K562 (cell line): Measurements from ENCODE around the gene MORF4L1. TPM values are rescaled to one million over a fixed set of nuclear protein-coding genes. Genes with fewer than 3 reads are reported as not detected.

Experiments
- BACH1 ChIP-seq: fragments of 200-800 bp; sonication (Bioruptor generic); IDR thresholded peaks from 2 replicates; pipeline ENCODE4 v1.6.1; 2016; ENCODE audit warnings: missing genetic modification characterization, missing compliant biosample characterization
- CHCHD3 ChIP-seq: fragments of 250-450 bp; sonication (Bioruptor Pico); IDR thresholded peaks from 2 replicates; pipeline ENCODE4 v2.1.2; 2022; ENCODE audit warnings: mild to moderate bottlenecking
- EP400 ChIP-seq: fragments of 450-650 bp; IDR thresholded peaks from 2 replicates; pipeline ENCODE4 v1.6.1; 2017; ENCODE audit warnings: antibody characterized with exemption, mild to moderate bottlenecking, moderate library complexity
- FOXJ2 ChIP-seq: fragments of 200-800 bp; sonication (Bioruptor generic); IDR thresholded peaks from 2 replicates; pipeline ENCODE4 v1.6.1; 2016; ENCODE audit warnings: missing genetic modification characterization, missing compliant biosample characterization
- HIVEP1 ChIP-seq: fragments of 250-450 bp; sonication (Bioruptor Pico); IDR thresholded peaks from 2 replicates; pipeline ENCODE4 v1.4.0; 2020; ENCODE audit warnings: mild to moderate bottlenecking
- KAT8 ChIP-seq: fragments of 450-650 bp; IDR thresholded peaks from 2 replicates; pipeline ENCODE4 v1.6.1; 2016; ENCODE audit warnings: low read depth, mild to moderate bottlenecking
- KLF16 ChIP-seq: IDR thresholded peaks from 2 replicates; pipeline ENCODE4 v1.6.1; 2016; ENCODE audit warnings: antibody characterized with exemption
- L3MBTL2 ChIP-seq: fragments of 450-650 bp; IDR thresholded peaks from 2 replicates; pipeline ENCODE4 v1.6.1; 2016; ENCODE audit warnings: mild to moderate bottlenecking, moderate library complexity
- MBD1 ChIP-seq: fragments of 250-450 bp; sonication (Bioruptor Pico); IDR thresholded peaks from 2 replicates; pipeline ENCODE4 v1.8.0; 2022; ENCODE audit warnings: inconsistent platforms
- MCM3 ChIP-seq: fragments of 450-650 bp; IDR thresholded peaks from 2 replicates; pipeline ENCODE4 v1.6.1; 2016
- NR2C1 ChIP-seq, 2 experiments: fragments of 450-650 bp; IDR thresholded peaks; 2 replicates each; pipeline ENCODE4 v1.6.1; 2017; ENCODE audit warnings: mild to moderate bottlenecking in 2 of 2, antibody characterized with exemption in 1 of 2, inconsistent platforms in 1 of 2, missing compliant biosample characterization in 1 of 2, missing genetic modification characterization in 1 of 2
- POLR2G ChIP-seq: fragments of 200-400 bp; formaldehyde crosslinking; IDR thresholded peaks from 2 replicates; pipeline ENCODE4 v1.6.1; 2017; ENCODE audit warnings: low read depth, mild to moderate bottlenecking, antibody characterized with exemption, low read length, moderate library complexity
- PRMT5 ChIP-seq: sonication (generic); formaldehyde crosslinking; IDR thresholded peaks from 2 replicates; pipeline ENCODE4 v1.5.0; 2020; ENCODE audit warnings: missing genetic modification reagents
- RERE ChIP-seq: sonication (generic); formaldehyde crosslinking; IDR thresholded peaks from 2 replicates; pipeline ENCODE4 v1.8.0; 2023; ENCODE audit warnings: missing genetic modification reagents, mild to moderate bottlenecking, borderline replicate concordance
- SNAPC5 ChIP-seq: fragments of 250-450 bp; sonication (Bioruptor Pico); IDR thresholded peaks from 2 replicates; pipeline ENCODE4 v1.8.0; 2021; ENCODE audit warnings: moderate library complexity, mild to moderate bottlenecking, inconsistent platforms
- TEAD2 ChIP-seq: fragments of 450-650 bp; IDR thresholded peaks from 2 replicates; pipeline ENCODE4 v1.6.1; 2016; ENCODE audit warnings: missing genetic modification characterization, control low read depth, missing compliant biosample characterization
- TEAD4 ChIP-seq, 2 experiments: sonication (generic) in 1 of 2; formaldehyde crosslinking in 1 of 2; IDR thresholded peaks; 2 replicates each; pipeline versions ENCODE4 v1.6.1 to v1.8.0; 2012 to 2022; ENCODE audit warnings: borderline replicate concordance in 1 of 2, inconsistent platforms in 1 of 2, low read length in 1 of 2, mild to moderate bottlenecking in 1 of 2, missing genetic modification reagents in 1 of 2
- XRCC5 ChIP-seq: fragments of 200-400 bp; formaldehyde crosslinking; IDR thresholded peaks from 2 replicates; pipeline ENCODE4 v1.6.1; 2017; ENCODE audit warnings: low read depth, mild to moderate bottlenecking, low read length
- ZC3H11A ChIP-seq: IDR thresholded peaks from 2 replicates; pipeline ENCODE4 v1.6.1; 2012; ENCODE audit warnings: low read depth, low read length, improper control_type of control experiment
- ZNF121 ChIP-seq: sonication (generic); formaldehyde crosslinking; conservative IDR thresholded peaks from 2 replicates; pipeline ENCODE4 v1.8.0; 2022; ENCODE audit warnings: missing genetic modification reagents
- ZNF253 ChIP-seq: fragments of 250-450 bp; sonication (Bioruptor Pico); conservative IDR thresholded peaks from 2 replicates; pipeline ENCODE4 v1.6.1; 2021; ENCODE audit warnings: mild to moderate bottlenecking
- ZNF584 ChIP-seq: fragments of 200-800 bp; sonication (Bioruptor generic); IDR thresholded peaks from 2 replicates; pipeline ENCODE4 v1.6.1; 2016; ENCODE audit warnings: low read depth, mild to moderate bottlenecking, missing genetic modification characterization, missing compliant biosample characterization
- polyA plus RNA-seq, 8 experiments: library from polyadenylated mRNA; depleted of rRNA in 4 of 8; stranded (reverse) in 5 of 8; unstranded in 3 of 8; fragments of >200 nt; fragmentation: Nextera tagmentation in 2 of 8; fragmentation: Illumina TruSeq in 1 of 8; extraction: Ambion mirVana in 2 of 8; extraction: Trizol in 1 of 8; gene quantifications; 2 replicates each; pipeline versions ENCODE4 v1.2.1 to v1.2.3, GENCODE V29; 2011 to 2014; ENCODE audit warnings: inconsistent platforms in 1 of 8, missing spikeins in 1 of 8
- total RNA-seq, 7 experiments: library from RNA; depleted of rRNA in 6 of 7; stranded (reverse); fragments of >200 nt in 6 of 7; fragmentation: Illumina TruSeq in 2 of 7; extraction: Trizol in 2 of 7; gene quantifications; 2 replicates each; pipeline versions ENCODE4 v1.2.1 to v1.2.3, GENCODE V29; 2011 to 2021; ENCODE audit warnings: low replicate concordance in 1 of 7

The MORF4L1 gene
- total and polyA plus RNA-seq, 9 of the 15 experiments (the other 6 are each of a cell fraction or from before 2014, with no cell fraction given) = 127 to 615 (median 281) TPM

GRCh38 chr15:78930577-78931388, 58.1 kb downstream of the MORF4L1 start (continued):
- TF ChIP-seq RERE (CRISPR knock-in tag) (no peak), FOXJ2 (tag) (no peak), L3MBTL2 (no peak), TEAD4 (IDR thresholded peaks at IDR 0.05; ENCODE audit: low read length) (peak; percentile 7; the same call in 1 of the 2 replicates), TEAD4 (CRISPR knock-in tag; IDR thresholded peaks at IDR 0.05; ENCODE audit: borderline replicate concordance) (no peak), TEAD2 (tag) (no peak), PRMT5 (CRISPR knock-in tag) (no peak), MCM3 (no peak), ZNF584 (CRISPR knock-in tag) (no peak), ZNF121 (no peak), MBD1 (CRISPR knock-in tag) (no peak), NR2C1 (IDR thresholded peaks at IDR 0.05) (no peak), NR2C1 (tag; IDR thresholded peaks at IDR 0.05) (peak; percentile 10; the same call in 1 of the 2 replicates), XRCC5 (no peak), HIVEP1 (no peak), CHCHD3 (CRISPR knock-in tag) (no peak), BACH1 (0 out of 2 replicates have a peak, but pooled peaks have one; percentile 26), KLF16 (no peak), POLR2G (peak; percentile 51; the same call in 1 of the 2 replicates), KAT8 (no peak), ZNF253 (CRISPR knock-in tag) (no peak), SNAPC5 (CRISPR knock-in tag) (no peak), ZC3H11A (no peak), EP400 (no peak)
